Neural crest cell (in vitro differentiated cells): ENCODE measurements around the gene WDR37. TPM values are rescaled to one million over a fixed set of nuclear protein-coding genes. Genes with fewer than 3 reads are reported as not detected.
"Not testable (repeated sequence)": the region's sequence is repeated elsewhere in the genome, so short reads cannot be mapped to it uniquely, and the experiment has no call there.

ENCODE experiments used
- DNase-seq: peaks from one replicate; pipeline ENCODE4 v3.0.0; 2021; ENCODE audit warnings: low read depth, mixed read lengths, low spot score
- H3K27ac Mint-ChIP-seq: one replicate; pipeline ENCODE4 v1.8.0; 2021; ENCODE audit warnings: mild to moderate bottlenecking, mixed read lengths; ENCODE audit not compliant: unreplicated experiment
- H3K27me3 Mint-ChIP-seq: 2 replicates; pipeline ENCODE4 v1.8.0; 2021; ENCODE audit warnings: low read depth, mild to moderate bottlenecking, mixed read lengths
- H3K36me3 Mint-ChIP-seq: 2 replicates; pipeline ENCODE4 v1.8.0; 2021; ENCODE audit warnings: low read depth, mild to moderate bottlenecking, mixed read lengths
- H3K4me1 Mint-ChIP-seq: 2 replicates; pipeline ENCODE4 v1.8.0; 2021; ENCODE audit warnings: mixed read lengths
- H3K4me3 Mint-ChIP-seq: one replicate; pipeline ENCODE4 v1.8.0; 2021; ENCODE audit warnings: mild to moderate bottlenecking, mixed read lengths
- H3K9me3 Mint-ChIP-seq: 2 replicates; pipeline ENCODE4 v1.8.0; 2021; ENCODE audit warnings: mixed read lengths
- CTCF ChIP-seq: fragments of 200-600 bp; sonication (generic); conservative IDR thresholded peaks from 2 replicates; pipeline ENCODE4 v1.5.0; 2021; ENCODE audit warnings: antibody characterized with exemption, mild to moderate bottlenecking
- total RNA-seq: library from RNA; stranded (reverse); gene quantifications from 2 replicates; pipeline ENCODE4 v1.2.1, GENCODE V29; 2021

Gene WDR37
- total RNA-seq, 1 donor from 2014 or later = 19.5 TPM

DNA sequence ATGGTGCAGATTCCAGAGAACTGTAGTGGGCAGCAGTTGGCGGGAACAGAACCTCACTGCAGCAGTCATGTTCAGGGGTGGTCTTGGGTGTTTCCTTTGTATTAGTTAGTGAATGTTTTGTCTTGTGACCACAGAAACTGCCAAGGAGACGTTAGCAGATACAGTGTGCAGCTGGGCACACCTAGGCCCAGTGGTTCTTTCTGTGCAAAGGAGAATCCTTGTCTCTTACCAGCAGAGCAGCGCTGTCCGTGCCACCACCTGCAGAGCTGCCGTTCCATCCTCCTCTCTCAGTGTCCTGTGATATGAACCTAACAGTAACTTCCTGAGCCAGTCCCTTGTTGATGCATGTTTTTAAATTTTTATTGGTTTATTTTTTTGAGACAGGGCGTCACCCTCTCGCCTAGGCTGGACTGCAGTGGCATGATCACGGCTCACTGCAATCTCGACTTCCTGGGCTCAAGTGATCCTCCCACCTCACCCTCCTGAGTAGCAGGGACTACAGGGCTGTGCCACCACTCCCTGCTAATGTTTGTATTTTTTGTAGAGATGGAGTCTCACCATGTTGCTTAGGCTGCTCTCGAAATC lies 60.6 kb downstream of the WDR37 start:
- H3K27me3 Mint-ChIP-seq = no peaks in the 10 kb centered on the region
- DNase-seq = no peak
- no peak overlapping the region for H3K27ac Mint-ChIP-seq
- peaks cover 7% of the 10 kb centered on the region for H3K36me3 Mint-ChIP-seq
- H3K4me3 Mint-ChIP-seq = no peak overlapping the region
- TF ChIP-seq CTCF = no peak
- no peaks in the 10 kb centered on the region for H3K9me3 Mint-ChIP-seq
- peaks cover 14% of the 10 kb centered on the region for H3K4me1 Mint-ChIP-seq

DNA sequence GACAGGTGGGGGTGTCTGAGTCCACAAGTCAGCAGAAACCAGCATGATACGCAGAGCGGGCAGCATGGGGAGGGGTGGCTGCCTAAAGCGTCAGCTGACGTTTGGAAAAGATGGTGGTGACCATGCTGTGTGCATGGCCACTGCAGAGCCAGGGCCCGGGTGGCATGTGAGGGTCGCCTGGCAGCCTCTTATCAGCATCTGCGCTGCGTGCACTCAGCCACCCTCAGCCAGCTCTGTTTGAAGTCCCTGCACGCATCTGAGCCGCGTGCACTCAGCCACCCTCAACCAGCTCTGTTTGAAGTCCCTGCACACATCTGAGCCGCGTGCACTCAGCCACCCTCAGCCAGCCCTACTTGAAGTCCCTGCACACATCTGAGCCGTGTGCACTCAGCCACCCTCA lies 61.5 kb downstream of the WDR37 start:
- H3K27me3 Mint-ChIP-seq = no peaks in the 10 kb centered on the region
- H3K36me3 Mint-ChIP-seq = peaks cover 7% of the 10 kb centered on the region
- H3K4me3 Mint-ChIP-seq = no peak overlapping the region
- TF ChIP-seq CTCF = no peak
- no peak for DNase-seq
- H3K4me1 Mint-ChIP-seq = peaks cover 19% of the 10 kb centered on the region
- no peaks in the 10 kb centered on the region for H3K9me3 Mint-ChIP-seq
- H3K27ac Mint-ChIP-seq = peak overlapping the region; percentile 57

- peaks cover 21% of the 10 kb centered on the region for H3K4me1 Mint-ChIP-seq
- H3K27me3 Mint-ChIP-seq, H3K27ac Mint-ChIP-seq, H3K4me3 Mint-ChIP-seq, H3K9me3 Mint-ChIP-seq, DNase-seq, H3K36me3 Mint-ChIP-seq: not testable (repeated sequence)
These were observed 62.1 kb downstream of the WDR37 start for GRCh38 chr10:1118318-1118717.

DNA sequence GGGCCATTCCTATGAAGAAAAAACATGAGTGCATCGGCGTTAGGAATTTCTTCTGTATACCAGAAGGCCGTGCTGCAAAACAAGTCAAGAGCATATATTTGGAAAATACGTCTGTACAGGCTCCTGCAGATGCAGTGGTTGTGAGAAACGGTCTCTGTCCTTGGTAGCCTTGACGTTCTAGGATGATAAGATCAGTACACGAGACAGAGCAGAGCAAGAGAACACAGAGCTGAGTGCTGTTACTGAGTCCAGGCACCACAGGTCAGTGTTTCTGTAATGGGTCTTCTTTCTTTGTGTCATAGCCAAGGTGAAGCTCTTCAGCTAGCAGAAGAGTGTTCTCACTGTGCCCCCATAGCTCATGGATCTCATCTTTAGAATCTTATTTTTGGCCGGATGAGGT lies 62.8 kb downstream of the WDR37 start:
- no peak overlapping the region for H3K4me3 Mint-ChIP-seq
- H3K9me3 Mint-ChIP-seq = no peaks in the 10 kb centered on the region
- peaks cover 28% of the 10 kb centered on the region for H3K4me1 Mint-ChIP-seq
- H3K36me3 Mint-ChIP-seq = peaks cover 12% of the 10 kb centered on the region
- DNase-seq = no peak
- no peak overlapping the region for H3K27ac Mint-ChIP-seq
- no peaks in the 10 kb centered on the region for H3K27me3 Mint-ChIP-seq
- TF ChIP-seq CTCF = no peak

- Mint-ChIP-seq H3K4me1 (peaks cover 33% of the 10 kb centered on the region), H3K9me3 (no peaks in the 10 kb centered on the region), H3K36me3 (peaks cover 17% of the 10 kb centered on the region), H3K4me3 (no peak overlapping the region), H3K27me3 (no peaks in the 10 kb centered on the region), H3K27ac (no peak overlapping the region)
- DNase-seq = no peak
- no peak for TF ChIP-seq CTCF
These were observed 63.3 kb downstream of the WDR37 start for GRCh38 chr10:1119501-1119900.

- Mint-ChIP-seq H3K36me3 (peaks cover 21% of the 10 kb centered on the region), H3K27ac (no peak overlapping the region), H3K4me3 (no peak overlapping the region), H3K27me3 (no peaks in the 10 kb centered on the region), H3K4me1 (peaks cover 37% of the 10 kb centered on the region), H3K9me3 (no peaks in the 10 kb centered on the region)
- no peak for TF ChIP-seq CTCF
- no peak for DNase-seq
These were observed 64.1 kb downstream of the WDR37 start for GRCh38 chr10:1120306-1120705.
